ENCODE measurements around the gene TGFB1. TPM values are rescaled to one million over a fixed set of nuclear protein-coding genes. Genes with fewer than 3 reads are reported as not detected.

The TGFB1 gene
- total RNA-seq, 1 experiment from 2014 or later: 30.1 TPM

- Histone ChIP-seq H3K27ac (ENCODE audit: insufficient read length, low read depth, low read length) (no peak overlapping the region), H3K27me3 (ENCODE audit: insufficient read depth, low read length) (no peaks in the 10 kb centered on the region)
Observed at GRCh38 chr19:41323430-41324125, 30.1 kb downstream of the TGFB1 start.

More at GRCh38 chr19:41323430-41324125, 30.1 kb downstream of the TGFB1 start:
- Histone ChIP-seq H3K9me3 (ENCODE audit: control insufficient read depth, low read depth, low read length) (no peaks in the 10 kb centered on the region), H3K79me2 (ENCODE audit: insufficient read depth, low read length) (no peaks in the 10 kb centered on the region), H3K14ac (ENCODE audit: insufficient read depth, low read length) (no peak overlapping the region), H3K4ac (ENCODE audit: low read depth, low read length) (no peak overlapping the region), H4K8ac (replicated peaks; ENCODE audit: insufficient read length, low read depth, low read length) (no peak overlapping the region), H4K20me1 (ENCODE audit: control insufficient read depth, insufficient read depth, insufficient read length) (peaks cover 2% of the 10 kb centered on the region), H3T11ph (ENCODE audit: low read length) (no peak overlapping the region), H2BK120ac (ENCODE audit: low read depth, low read length, poor library complexity, severe bottlenecking) (no peak overlapping the region), H2AK5ac (ENCODE audit: insufficient read length, low read length) (no peak overlapping the region), H3K18ac (ENCODE audit: insufficient read length, low read depth, low read length) (no peak overlapping the region), H3K56ac (ENCODE audit: insufficient read length, low read depth, low read length) (no peak overlapping the region), H2BK12ac (ENCODE audit: insufficient read length, low read depth, low read length) (no peak overlapping the region), H2AFZ (ENCODE audit: low read length) (no peak overlapping the region), H2BK20ac (ENCODE audit: low read depth, low read length, poor library complexity, severe bottlenecking) (no peak overlapping the region), H3K4me2 (ENCODE audit: insufficient read depth, insufficient read length, low read length) (no peak overlapping the region), H3K79me1 (ENCODE audit: insufficient read depth, low read depth, low read length, poor library complexity, severe bottlenecking) (no peaks in the 10 kb centered on the region), H4K5ac (ENCODE audit: insufficient read length, low read depth, low read length) (no peak overlapping the region), H3K4me1 (ENCODE audit: insufficient read depth, low read length) (peaks cover 12% of the 10 kb centered on the region; the same call in 1 of the 2 replicates), H2BK15ac (ENCODE audit: low read depth, low read length) (no peak overlapping the region), H3K23ac (ENCODE audit: insufficient read length, low read depth, low read length) (no peak overlapping the region), H4K91ac (ENCODE audit: insufficient read length, low read depth, low read length) (no peak overlapping the region), H3K23me2 (ENCODE audit: insufficient read length, low read depth, low read length, poor library complexity, severe bottlenecking) (peaks cover 14% of the 10 kb centered on the region), H2BK5ac (ENCODE audit: insufficient read length, low read length) (no peak overlapping the region), H3K9ac (ENCODE audit: extremely low read depth, insufficient read length, low read length) (no peak overlapping the region)
- Mint-ChIP-seq H3K4me3 (peak overlapping the region in 1 of 2 experiments; percentile 31; a peak in 1 of 5 replicates), H3K4me1 (peaks cover 51 to 52% of the 10 kb centered on the region in 2 experiments), H3K36me3 (ENCODE audit: insufficient read depth in 1 of 3, low read depth in 3 of 3) (peaks cover 3 to 49% (median 28%) of the 10 kb centered on the region in 3 experiments; a peak in 6 of 7 replicates), H3K9me3 (no peaks in the 10 kb centered on the region), H3K27me3 (ENCODE audit: low read depth) (peaks cover 1% of the 10 kb centered on the region; the same call in 1 of the 2 replicates), H3K27ac (peak overlapping the region; percentile 38 to 91 (median 78); a peak in 5 of 7 replicates)
- TF ChIP-seq, protein P1, sequence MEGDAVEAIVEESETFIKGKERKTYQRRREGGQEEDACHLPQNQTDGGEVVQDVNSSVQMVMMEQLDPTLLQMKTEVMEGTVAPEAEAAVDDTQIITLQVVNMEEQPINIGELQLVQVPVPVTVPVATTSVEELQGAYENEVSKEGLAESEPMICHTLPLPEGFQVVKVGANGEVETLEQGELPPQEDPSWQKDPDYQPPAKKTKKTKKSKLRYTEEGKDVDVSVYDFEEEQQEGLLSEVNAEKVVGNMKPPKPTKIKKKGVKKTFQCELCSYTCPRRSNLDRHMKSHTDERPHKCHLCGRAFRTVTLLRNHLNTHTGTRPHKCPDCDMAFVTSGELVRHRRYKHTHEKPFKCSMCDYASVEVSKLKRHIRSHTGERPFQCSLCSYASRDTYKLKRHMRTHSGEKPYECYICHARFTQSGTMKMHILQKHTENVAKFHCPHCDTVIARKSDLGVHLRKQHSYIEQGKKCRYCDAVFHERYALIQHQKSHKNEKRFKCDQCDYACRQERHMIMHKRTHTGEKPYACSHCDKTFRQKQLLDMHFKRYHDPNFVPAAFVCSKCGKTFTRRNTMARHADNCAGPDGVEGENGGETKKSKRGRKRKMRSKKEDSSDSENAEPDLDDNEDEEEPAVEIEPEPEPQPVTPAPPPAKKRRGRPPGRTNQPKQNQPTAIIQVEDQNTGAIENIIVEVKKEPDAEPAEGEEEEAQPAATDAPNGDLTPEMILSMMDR (conservative IDR thresholded peaks at IDR 0.05): no peak
- peak; percentile 75 for DNase-seq
- no CpG with 5 or more reads among the region's 16 CpGs for WGBS (ENCODE audit: extremely low coverage, insufficient read length, low lambda C conversion rate)

All from H9 (cell line).